CD4-positive, alpha-beta T cell treated with Interleukin-15 for 1 hour (primary cell): ENCODE data around the gene LNPEP.

Experiments used
- DNase-seq: peaks from one replicate; pipeline ENCODE4 v3.0.0-alpha.2; 2020

LNPEP gene

GRCh38 chr5:96963267-96963666, 27.4 kb downstream of the LNPEP start:
- no peak for DNase-seq

- DNase-seq, result no peak
Observed at GRCh38 chr5:96966801-96967200, 30.9 kb downstream of the LNPEP start.

- no peak for DNase-seq
Observed at GRCh38 chr5:96967400-96967799, 31.5 kb downstream of the LNPEP start.

- DNase-seq, result no peak
Observed at GRCh38 chr5:96968074-96968473, 32.2 kb downstream of the LNPEP start.

- DNase-seq, result no peak
Observed at GRCh38 chr5:96968614-96969013, 32.7 kb downstream of the LNPEP start.

- DNase-seq, result no peak
Observed at GRCh38 chr5:96969366-96969765, 33.5 kb downstream of the LNPEP start.

GRCh38 chr5:96972599-96973334, 36.9 kb downstream of the LNPEP start:
- DNase-seq, result no peak

- no peak for DNase-seq
Observed at GRCh38 chr5:96973532-96974401, 37.9 kb downstream of the LNPEP start.

GRCh38 chr5:96975656-96976055, 39.8 kb downstream of the LNPEP start:
- no peak for DNase-seq

- no peak for DNase-seq
Observed at GRCh38 chr5:96977228-96977627, 41.3 kb downstream of the LNPEP start.

GRCh38 chr5:96978812-96979449, 43.1 kb downstream of the LNPEP start:
- DNase-seq, result no peak

- no peak for DNase-seq
Observed at GRCh38 chr5:96984506-96985192, 48.8 kb downstream of the LNPEP start.

GRCh38 chr5:96986450-96986849, 50.6 kb downstream of the LNPEP start:
- no peak for DNase-seq

- no peak for DNase-seq
Observed at GRCh38 chr5:96990102-96990501, 54.2 kb downstream of the LNPEP start.

- DNase-seq, result no peak
Observed at GRCh38 chr5:96991708-96992107, 55.8 kb downstream of the LNPEP start.

- no peak for DNase-seq
Observed at GRCh38 chr5:96993760-96994159, 57.9 kb downstream of the LNPEP start.

- DNase-seq, result no peak
Observed at GRCh38 chr5:96994493-96994892, 58.6 kb downstream of the LNPEP start.

GRCh38 chr5:96995419-96995818, 59.5 kb downstream of the LNPEP start:
- no peak for DNase-seq

GRCh38 chr5:96997265-96997859, 61.5 kb downstream of the LNPEP start:
- DNase-seq, result no peak

GRCh38 chr5:96999856-97000255, 64.0 kb downstream of the LNPEP start:
- no peak for DNase-seq

GRCh38 chr5:97000391-97000790, 64.5 kb downstream of the LNPEP start:
- DNase-seq, result no peak

GRCh38 chr5:97002983-97003382, 67.1 kb downstream of the LNPEP start:
- no peak for DNase-seq
